Activated T-helper 2 cell treated with anti-CD3 and anti-CD28 coated beads, Interferon-gamma antibody, Interleukin-2, Interleukin-4, amounts not matched to agents 10 μg/mL and 5 μg/mL and 100 μg/mL, durations not matched to agents 14 hours and 24 hours and 36 hours (primary cell): ENCODE data around the gene CENPP. TPM values are rescaled to one million over a fixed set of nuclear protein-coding genes. Genes with fewer than 3 reads are reported as not detected.

Experiments used
- DNase-seq: peaks from one replicate; pipeline ENCODE4 v3.0.0; 2021; ENCODE audit warnings: low spot score
- H3K27ac Mint-ChIP-seq: one replicate; pipeline ENCODE4 v1.8.0; 2021; ENCODE audit warnings: mixed read lengths
- H3K27me3 Mint-ChIP-seq: one replicate; pipeline ENCODE4 v1.8.0; 2021; ENCODE audit warnings: low read depth, mixed read lengths
- H3K36me3 Mint-ChIP-seq: one replicate; pipeline ENCODE4 v1.8.0; 2021; ENCODE audit warnings: low read depth, mixed read lengths
- H3K4me1 Mint-ChIP-seq: one replicate; pipeline ENCODE4 v1.8.0; 2021; ENCODE audit warnings: low read depth, mixed read lengths
- H3K4me3 Mint-ChIP-seq: one replicate; pipeline ENCODE4 v1.8.0; 2021; ENCODE audit warnings: low read depth, mild to moderate bottlenecking, moderate library complexity, mixed read lengths
- H3K9me3 Mint-ChIP-seq: one replicate; pipeline ENCODE4 v1.8.0; 2021; ENCODE audit warnings: mixed read lengths
- intact Hi-C: fragments of 100-400 bp; cut with micrococcal nuclease; formaldehyde crosslinking; loops from one replicate; pipeline ENCODE4 v1.15.1; 2023
- total RNA-seq: library from RNA; stranded (reverse); gene quantifications from 2 replicates; pipeline ENCODE4 v1.2.3, GENCODE V29; 2022

Gene CENPP
- total RNA-seq, 1 donor from 2014 or later: 19.2 TPM

DNA sequence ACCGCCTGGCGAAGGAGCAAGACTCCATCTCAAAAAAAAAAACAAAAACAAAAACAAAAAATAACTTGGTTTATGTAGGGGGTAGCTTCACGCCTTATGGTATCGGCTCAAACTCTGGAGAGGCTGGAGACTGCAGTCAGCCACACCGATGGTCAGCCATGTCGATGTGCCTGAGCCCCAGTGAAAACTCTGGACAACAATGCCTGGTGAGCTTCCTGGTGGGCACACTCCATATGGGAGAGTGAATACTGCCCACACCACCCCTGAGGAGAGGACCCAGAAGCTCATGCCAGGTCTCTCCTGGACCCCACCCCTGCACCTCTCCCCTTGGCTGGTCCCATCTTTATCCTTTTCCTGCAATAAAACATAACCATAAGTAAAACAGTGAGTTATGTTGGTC lies 324.5 kb downstream of the CENPP start:
- DNase-seq: no peak
- Mint-ChIP-seq H3K27me3 (no peaks in the 10 kb centered on the region), H3K9me3 (no peaks in the 10 kb centered on the region), H3K4me1 (peaks cover 10% of the 10 kb centered on the region), H3K4me3 (no peak overlapping the region), H3K27ac (no peak overlapping the region), H3K36me3 (peaks cover 55% of the 10 kb centered on the region)
- intact Hi-C loops: no loop called here

DNA sequence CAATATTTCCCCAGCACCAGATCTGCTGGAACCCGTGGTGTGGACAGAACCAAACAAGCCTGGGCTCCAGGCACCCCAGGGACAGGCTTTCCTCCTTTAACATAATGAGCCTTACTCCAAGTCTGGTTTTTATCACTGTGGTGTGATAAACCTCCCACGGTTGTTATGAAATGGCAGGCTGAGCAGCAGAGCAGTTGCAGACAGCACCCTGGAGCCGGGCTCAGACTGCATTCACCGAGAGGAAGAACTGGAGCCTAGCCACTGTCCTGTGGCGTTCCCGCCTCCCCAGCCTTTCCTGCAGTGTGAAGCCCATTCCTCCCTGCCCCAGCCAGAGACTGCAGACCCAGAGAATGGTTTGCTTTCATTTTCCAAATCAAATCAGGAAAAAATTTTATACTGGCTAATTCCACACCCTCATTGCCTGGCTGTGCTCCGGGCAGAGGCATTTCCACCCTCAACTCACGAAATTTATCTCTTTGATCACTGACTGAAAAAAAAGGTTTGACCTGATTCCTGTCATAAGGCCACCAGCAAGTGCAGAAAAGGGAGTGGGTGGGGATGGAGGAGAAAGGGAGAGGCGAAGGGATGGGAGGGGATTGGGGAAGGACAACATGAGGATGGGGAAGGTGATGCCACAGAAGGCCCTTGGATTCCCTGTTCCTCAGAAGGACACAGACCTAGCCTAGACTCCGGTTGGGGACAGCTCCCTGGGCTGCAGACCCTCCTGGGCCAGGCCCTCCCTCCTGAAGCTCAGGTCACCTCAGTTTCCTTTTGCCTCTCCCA lies 325.3 kb downstream of the CENPP start:
- Mint-ChIP-seq H3K9me3 (no peaks in the 10 kb centered on the region), H3K27me3 (no peaks in the 10 kb centered on the region), H3K27ac (peak overlapping the region; percentile 38), H3K4me3 (no peak overlapping the region), H3K36me3 (peaks cover 52% of the 10 kb centered on the region), H3K4me1 (peaks cover 8% of the 10 kb centered on the region)
- intact Hi-C loops: no loop called here
- no peak for DNase-seq

DNA sequence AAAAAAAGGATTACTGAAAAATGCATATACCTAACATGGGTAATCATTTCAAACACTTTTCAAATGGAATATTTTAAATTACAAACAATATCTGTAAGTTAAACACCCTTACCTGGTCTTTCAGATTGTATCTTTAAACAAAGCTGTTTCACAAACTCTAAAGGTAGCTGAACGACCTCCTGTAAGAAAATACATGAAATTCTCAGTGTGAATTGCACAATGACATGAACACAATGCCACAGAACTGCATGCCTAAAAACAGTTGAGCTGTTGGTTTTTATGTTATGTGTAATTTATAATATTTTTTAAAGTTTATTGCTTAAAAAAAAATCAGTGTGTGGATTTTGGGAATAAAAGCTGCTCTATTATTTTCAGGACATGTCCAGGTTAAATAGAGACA lies 326.7 kb downstream of the CENPP start:
- Mint-ChIP-seq H3K27ac (no peak overlapping the region), H3K9me3 (no peaks in the 10 kb centered on the region), H3K4me1 (peaks cover under 1% of the 10 kb centered on the region), H3K27me3 (no peaks in the 10 kb centered on the region), H3K36me3 (peaks cover 50% of the 10 kb centered on the region), H3K4me3 (no peak overlapping the region)
- intact Hi-C loops: no loop called here
- no peak for DNase-seq

DNA sequence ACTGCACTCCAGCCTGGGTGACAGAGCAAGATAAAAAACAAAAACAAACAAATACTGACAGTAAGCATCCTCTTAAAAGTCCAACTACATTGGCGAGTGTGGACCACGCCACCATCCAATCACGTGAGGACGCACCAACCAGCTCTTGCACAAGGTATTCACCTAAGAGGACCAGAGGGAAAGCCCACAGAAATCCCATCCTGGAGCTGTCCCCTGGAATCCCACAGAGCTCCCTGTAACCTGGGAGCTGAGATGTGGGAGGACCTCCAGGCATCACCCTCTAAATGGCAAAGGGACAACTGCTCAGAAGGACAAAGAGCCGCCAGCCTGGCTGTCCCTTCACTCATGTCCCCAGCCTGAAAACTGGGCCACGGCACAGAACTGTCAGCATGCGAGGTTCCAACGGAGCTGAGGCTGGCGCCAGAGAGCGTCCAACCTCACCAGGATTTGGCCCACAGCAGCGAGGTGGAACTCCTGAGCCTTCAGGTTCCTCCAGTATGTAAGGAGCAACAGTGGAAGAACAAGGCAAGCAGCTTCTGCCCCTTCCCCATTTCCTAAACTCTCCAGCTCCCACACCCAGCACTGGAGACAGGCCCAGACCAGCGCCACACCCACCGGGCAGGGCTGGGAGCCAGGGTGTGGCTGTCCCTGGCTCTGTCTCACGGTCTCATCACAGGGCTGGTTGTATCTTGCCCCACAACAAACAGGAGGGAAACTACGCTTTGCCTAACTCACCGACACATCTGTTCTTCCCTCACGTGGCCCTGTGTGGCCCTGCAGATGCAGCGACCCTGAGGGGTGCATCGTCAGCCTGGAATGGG lies 328.9 kb downstream of the CENPP start:
- H3K27ac Mint-ChIP-seq: no peak overlapping the region
- H3K4me1 Mint-ChIP-seq: no peaks in the 10 kb centered on the region
- H3K4me3 Mint-ChIP-seq: no peak overlapping the region
- intact Hi-C loops: no loop called here
- DNase-seq: no peak
- H3K27me3 Mint-ChIP-seq: no peaks in the 10 kb centered on the region
- H3K9me3 Mint-ChIP-seq: no peaks in the 10 kb centered on the region
- peaks cover 31% of the 10 kb centered on the region for H3K36me3 Mint-ChIP-seq

DNA sequence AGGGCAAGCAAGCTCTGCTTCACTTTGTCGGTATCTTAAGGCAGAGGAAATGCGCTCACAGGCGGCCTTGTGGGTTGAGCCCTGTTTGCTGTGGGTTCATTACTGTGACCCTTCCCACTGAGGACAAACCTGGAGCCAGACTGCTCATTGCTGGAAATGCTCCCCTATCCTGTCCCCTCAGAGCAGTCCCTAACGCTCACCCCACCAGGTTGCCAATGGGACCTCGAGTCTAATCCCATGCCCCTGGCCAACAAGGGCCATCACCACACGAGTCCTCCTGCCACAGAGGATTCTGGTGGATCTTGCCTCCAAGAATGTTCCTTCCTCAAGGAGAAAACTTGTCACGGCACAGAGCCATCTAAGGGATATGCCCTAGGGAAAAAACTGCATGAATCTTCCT lies 329.6 kb downstream of the CENPP start:
- H3K9me3 Mint-ChIP-seq: no peaks in the 10 kb centered on the region
- intact Hi-C loops: no loop called here
- no peaks in the 10 kb centered on the region for H3K27me3 Mint-ChIP-seq
- no peak for DNase-seq
- no peaks in the 10 kb centered on the region for H3K4me1 Mint-ChIP-seq
- H3K27ac Mint-ChIP-seq: no peak overlapping the region
- peaks cover 29% of the 10 kb centered on the region for H3K36me3 Mint-ChIP-seq
- no peak overlapping the region for H3K4me3 Mint-ChIP-seq

DNA sequence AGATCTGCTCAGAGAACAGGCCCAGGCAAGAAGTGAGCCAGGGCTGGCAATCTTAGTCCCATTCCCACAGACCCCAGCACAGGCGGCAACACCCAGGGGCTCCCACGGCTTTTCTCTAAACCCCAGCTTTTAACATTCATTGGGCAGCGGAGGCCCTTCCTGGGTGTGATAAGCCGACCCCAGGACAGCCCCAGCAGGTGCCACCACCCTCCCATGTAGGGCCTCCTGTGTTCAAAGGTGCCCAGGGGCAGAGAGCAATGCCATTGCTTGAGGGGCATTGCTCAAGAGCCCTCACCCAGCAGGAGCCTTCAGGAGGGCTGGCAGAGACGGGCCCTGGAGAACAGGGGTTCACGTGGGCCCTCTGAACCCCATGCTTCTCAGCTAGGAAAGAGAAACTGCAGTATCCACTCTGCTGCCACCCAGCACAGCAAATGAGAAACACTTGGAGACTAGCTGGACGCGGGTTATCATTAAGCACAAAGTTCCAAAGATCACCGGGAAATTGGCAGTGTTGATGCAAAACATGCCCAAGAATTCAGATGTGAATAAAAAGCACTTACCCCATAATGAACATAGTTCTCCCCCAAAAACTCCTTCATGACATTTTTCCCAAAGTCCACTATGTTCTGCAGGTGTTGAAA lies 330.3 kb downstream of the CENPP start:
- H3K36me3 Mint-ChIP-seq: peaks cover 23% of the 10 kb centered on the region
- intact Hi-C loops: no loop called here
- H3K27me3 Mint-ChIP-seq: no peaks in the 10 kb centered on the region
- no peak for DNase-seq
- H3K27ac Mint-ChIP-seq: no peak overlapping the region
- H3K4me3 Mint-ChIP-seq: no peak overlapping the region
- H3K9me3 Mint-ChIP-seq: no peaks in the 10 kb centered on the region
- no peaks in the 10 kb centered on the region for H3K4me1 Mint-ChIP-seq

DNA sequence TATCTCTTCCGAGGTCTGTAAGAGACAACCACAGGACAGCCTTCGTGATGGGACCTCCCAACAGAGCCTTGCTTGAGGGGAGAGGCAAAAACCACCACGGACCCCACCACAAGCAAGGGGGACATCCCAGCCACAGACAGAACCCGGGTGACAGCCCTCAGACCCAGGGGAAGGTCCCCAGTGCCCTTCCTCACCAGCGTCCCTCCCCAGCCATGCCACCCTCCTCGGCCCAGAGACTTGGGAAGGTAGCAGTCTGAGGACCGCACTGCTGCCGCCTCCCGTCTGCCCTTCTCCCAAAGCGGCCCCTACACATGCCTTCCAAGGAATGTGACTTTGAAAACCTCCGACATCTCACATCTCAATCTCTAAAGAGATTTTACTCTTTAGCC lies 330.8 kb downstream of the CENPP start:
- Mint-ChIP-seq H3K4me3 (no peak overlapping the region), H3K27me3 (no peaks in the 10 kb centered on the region), H3K9me3 (no peaks in the 10 kb centered on the region), H3K27ac (no peak overlapping the region), H3K4me1 (no peaks in the 10 kb centered on the region), H3K36me3 (peaks cover 21% of the 10 kb centered on the region)
- intact Hi-C loops: no loop called here
- no peak for DNase-seq

DNA sequence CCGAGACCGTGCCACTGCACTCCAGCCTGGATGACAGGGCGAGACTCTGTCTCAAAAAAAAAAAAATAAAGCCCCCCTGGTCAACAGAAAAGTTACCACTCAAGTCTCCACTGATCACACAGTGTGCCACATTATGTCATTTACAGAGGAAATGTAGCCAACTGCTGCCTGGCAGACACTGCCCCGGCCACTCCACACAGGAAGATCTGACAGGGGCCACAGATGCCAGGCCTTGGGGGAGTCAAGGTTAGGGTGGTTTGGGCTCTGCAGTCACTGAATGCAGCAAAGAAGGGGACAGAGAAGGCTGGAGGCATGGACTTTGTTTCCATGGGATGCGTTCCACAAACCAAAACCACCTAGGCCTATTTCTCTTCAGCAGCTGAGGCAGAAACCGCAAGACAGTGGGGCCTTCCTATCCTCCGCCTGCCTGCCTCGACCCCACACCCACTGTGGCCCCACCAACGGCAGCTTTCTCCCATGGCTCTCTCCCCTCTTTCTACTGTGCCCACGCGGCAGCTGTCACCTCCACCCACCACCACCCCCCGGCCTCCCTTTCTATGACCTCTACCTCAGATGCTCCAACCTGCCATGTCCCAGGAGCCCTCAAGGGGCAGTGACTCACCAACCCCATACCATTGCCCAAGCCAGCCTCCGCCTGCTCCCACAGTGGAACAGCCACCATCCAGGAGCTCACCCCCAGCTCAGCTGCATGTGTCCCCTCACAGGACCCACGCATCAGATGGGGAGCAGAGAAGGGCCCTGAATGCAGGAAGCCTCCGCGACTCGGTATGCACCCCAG lies 331.7 kb downstream of the CENPP start:
- Mint-ChIP-seq H3K27me3 (no peaks in the 10 kb centered on the region), H3K4me3 (no peak overlapping the region), H3K36me3 (peaks cover 21% of the 10 kb centered on the region), H3K27ac (no peak overlapping the region), H3K4me1 (no peaks in the 10 kb centered on the region), H3K9me3 (no peaks in the 10 kb centered on the region)
- no peak for DNase-seq
- intact Hi-C loops: no loop called here

DNA sequence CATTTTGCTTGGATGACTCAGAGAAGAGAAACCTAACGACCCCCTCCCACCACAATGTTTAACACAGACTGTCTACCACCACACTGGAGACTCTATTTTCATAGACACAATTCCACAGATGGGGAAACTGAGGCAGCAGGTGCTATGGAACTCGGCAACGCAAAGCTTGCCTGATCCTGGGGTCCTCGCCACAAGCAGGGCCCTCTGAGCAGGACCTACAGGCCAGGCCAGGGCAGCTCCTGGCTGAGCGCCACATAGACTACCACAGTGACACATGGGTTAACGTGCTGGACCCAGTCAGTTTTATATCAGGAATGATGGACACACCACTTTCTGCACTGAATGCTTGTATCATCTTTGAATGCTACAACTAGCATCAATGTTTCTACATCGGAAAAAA lies 332.4 kb downstream of the CENPP start:
- Mint-ChIP-seq H3K27me3 (no peaks in the 10 kb centered on the region), H3K9me3 (no peaks in the 10 kb centered on the region), H3K27ac (no peak overlapping the region), H3K36me3 (peaks cover 18% of the 10 kb centered on the region), H3K4me3 (no peak overlapping the region), H3K4me1 (peaks cover 2% of the 10 kb centered on the region)
- no peak for DNase-seq
- intact Hi-C loops: no loop called here

DNA sequence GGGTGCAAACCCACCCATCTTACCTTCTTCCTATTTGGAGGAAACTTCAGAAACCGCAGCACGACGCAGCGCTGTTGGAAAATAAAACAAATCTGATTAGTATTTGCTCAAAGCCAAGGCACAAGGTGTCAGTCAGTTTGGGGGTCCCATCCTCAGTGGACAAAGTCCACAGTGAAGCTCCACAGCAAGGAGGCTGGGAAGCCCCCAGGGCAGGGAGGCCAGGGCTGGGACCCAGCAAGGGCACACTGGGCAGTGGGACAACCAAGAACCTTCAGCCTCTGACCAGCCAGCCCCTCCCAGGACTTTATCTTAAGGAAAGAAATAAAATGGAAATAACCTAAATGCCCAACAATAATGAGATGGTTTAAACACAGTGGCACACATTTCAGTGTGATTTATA lies 332.9 kb downstream of the CENPP start:
- Mint-ChIP-seq H3K4me1 (peaks cover 5% of the 10 kb centered on the region), H3K9me3 (no peaks in the 10 kb centered on the region), H3K4me3 (no peak overlapping the region), H3K27ac (no peak overlapping the region), H3K27me3 (no peaks in the 10 kb centered on the region), H3K36me3 (peaks cover 18% of the 10 kb centered on the region)
- DNase-seq: no peak
- intact Hi-C loops: no loop called here

DNA sequence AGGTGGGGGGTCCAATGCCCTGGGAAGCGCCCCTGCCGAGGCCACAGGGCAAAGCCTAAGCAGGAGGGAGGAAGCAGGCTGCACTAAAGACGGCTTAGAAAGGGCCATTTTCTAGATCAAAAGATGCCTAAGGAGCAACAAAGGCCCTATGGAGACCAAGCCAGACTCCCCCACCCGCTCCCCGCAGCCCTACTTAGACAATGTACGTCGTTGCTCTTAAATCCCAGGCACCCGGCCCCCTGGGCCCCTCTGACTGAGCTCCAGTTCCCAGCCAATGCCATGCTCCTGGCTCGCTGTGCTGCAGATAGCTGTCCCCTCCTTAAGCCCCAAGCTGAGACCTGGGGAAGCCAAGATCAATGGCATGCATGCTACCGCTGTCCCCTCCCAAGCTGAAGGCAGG lies 333.8 kb downstream of the CENPP start:
- intact Hi-C loops: no loop called here

DNA sequence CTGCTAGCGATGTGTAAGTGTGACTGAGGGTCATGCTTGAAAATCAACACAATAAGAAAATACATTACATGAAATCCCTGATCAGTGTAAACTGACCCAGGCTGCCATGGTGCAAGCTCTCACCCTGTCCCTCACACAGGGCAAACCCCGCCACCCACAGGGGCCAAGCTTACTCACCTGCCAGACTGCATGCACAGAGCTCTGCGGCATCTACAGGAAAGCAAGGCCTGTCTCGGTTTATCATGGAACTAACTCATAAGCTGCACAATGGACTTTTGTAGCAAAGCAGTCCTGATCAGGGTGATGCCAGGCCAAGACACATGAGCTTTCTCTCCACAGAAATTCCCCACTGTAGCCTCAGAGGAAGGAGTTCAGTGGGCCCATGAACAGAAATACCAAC lies 334.5 kb downstream of the CENPP start:
- Mint-ChIP-seq H3K36me3 (peaks cover 19% of the 10 kb centered on the region), H3K9me3 (no peaks in the 10 kb centered on the region)
- intact Hi-C loops: no loop called here

More for the DNA sequence above, 333.8 kb downstream of the CENPP start:
- peaks cover 10% of the 10 kb centered on the region for H3K4me1 Mint-ChIP-seq
- H3K4me3 Mint-ChIP-seq: no peak overlapping the region
- no peaks in the 10 kb centered on the region for H3K27me3 Mint-ChIP-seq
- H3K27ac Mint-ChIP-seq: no peak overlapping the region
- DNase-seq: no peak
- H3K9me3 Mint-ChIP-seq: no peaks in the 10 kb centered on the region
- peaks cover 18% of the 10 kb centered on the region for H3K36me3 Mint-ChIP-seq

More for the DNA sequence above, 334.5 kb downstream of the CENPP start:
- no peak overlapping the region for H3K4me3 Mint-ChIP-seq
- no peak overlapping the region for H3K27ac Mint-ChIP-seq
- H3K4me1 Mint-ChIP-seq: peaks cover 16% of the 10 kb centered on the region
- no peaks in the 10 kb centered on the region for H3K27me3 Mint-ChIP-seq
- DNase-seq: no peak
